Lower lobe of right lung (tissue), 2 donors: Measurements from ENCODE around the gene MGAM2. TPM values are rescaled to one million over a fixed set of nuclear protein-coding genes. Genes with fewer than 3 reads are reported as not detected.

ENCODE experiments used
- ATAC-seq, 2 donors: fragments of 200-7000 bp; cut with Tn5 transposase; one replicate each; pipeline ENCODE4 v1.9.1; 2020 to 2022; ENCODE audit warnings: mild to moderate bottlenecking in 2 of 2, moderate library complexity in 2 of 2
- DNase-seq: peaks from one replicate; pipeline ENCODE4 v3.0.0-alpha.2; 2020
- H3K27ac ChIP-seq: fragments of 200-600 bp; one replicate; pipeline ENCODE4 v1.8.0; 2022
- H3K27me3 ChIP-seq: fragments of 200-600 bp; one replicate; pipeline ENCODE4 v1.8.0; 2022; ENCODE audit warnings: low read depth
- H3K36me3 ChIP-seq: fragments of 200-600 bp; one replicate; pipeline ENCODE4 v1.8.0; 2022; ENCODE audit warnings: mild to moderate bottlenecking
- H3K4me1 ChIP-seq: fragments of 200-600 bp; one replicate; pipeline ENCODE4 v1.8.0; 2022
- H3K4me3 ChIP-seq: fragments of 200-600 bp; one replicate; pipeline ENCODE4 v1.8.0; 2022; ENCODE audit warnings: mild to moderate bottlenecking
- H3K9me3 ChIP-seq: fragments of 200-600 bp; one replicate; pipeline ENCODE4 v1.8.0; 2022
- CTCF ChIP-seq: fragments of 200-600 bp; IDR thresholded peaks from one replicate; pipeline ENCODE4 v1.8.0; 2022; ENCODE audit warnings: antibody characterized with exemption, mild to moderate bottlenecking
- intact Hi-C: fragments of 100-400 bp; cut with DNase I; formaldehyde crosslinking; loops from one replicate; pipeline ENCODE4 v1.11.0; 2022
- total RNA-seq: library from RNA; stranded (reverse); fragmentation: NEBNext Ultra II Directional; extraction: Animal tissue kit (Norgen Biotek cat#: 25700); gene quantifications from one replicate; pipeline ENCODE4 v1.2.1, GENCODE V29; 2021
- donor health status: DM: no; HTN: yes; CAD: no; lungs with severe emphysema.

The MGAM2 gene
- total RNA-seq, 1 donor from 2014 or later, result 1.4 TPM

- intact Hi-C loops, result no loop called here
- DNase-seq (no peak), ATAC-seq (peak in 1 of 2 donors; percentile 27)
- no peak for TF ChIP-seq CTCF
- H3K36me3 ChIP-seq, result no peaks in the 10 kb centered on the region
- H3K9me3 ChIP-seq, result no peaks in the 10 kb centered on the region
- H3K4me1 ChIP-seq, result no peaks in the 10 kb centered on the region
- H3K27me3 ChIP-seq, result no peaks in the 10 kb centered on the region
- no peak overlapping the region for H3K27ac ChIP-seq
- no peak overlapping the region for H3K4me3 ChIP-seq
Measured at GRCh38 chr7:142196066-142196840, 84.7 kb downstream of the MGAM2 start.

GRCh38 chr7:142200206-142200605 is 88.7 kb downstream of the MGAM2 start:
- intact Hi-C loops, result no loop called here
- TF ChIP-seq CTCF, result no peak
- no peak for ATAC-seq

GRCh38 chr7:142228537-142229104 is 117.1 kb downstream of the MGAM2 start:
- H3K27me3 ChIP-seq, result no peaks in the 10 kb centered on the region
- ATAC-seq, result no peak
- DNase-seq, result no peak
- no peaks in the 10 kb centered on the region for H3K9me3 ChIP-seq
- TF ChIP-seq CTCF, result no peak
- no peaks in the 10 kb centered on the region for H3K36me3 ChIP-seq
- H3K27ac ChIP-seq, result no peak overlapping the region
- no peaks in the 10 kb centered on the region for H3K4me1 ChIP-seq
- intact Hi-C loops, result no loop called here
- no peak overlapping the region for H3K4me3 ChIP-seq

More at GRCh38 chr7:142200206-142200605, 88.7 kb downstream of the MGAM2 start:
- Histone ChIP-seq H3K27me3 (no peaks in the 10 kb centered on the region), H3K36me3 (no peaks in the 10 kb centered on the region), H3K4me3 (no peak overlapping the region), H3K9me3 (no peaks in the 10 kb centered on the region), H3K27ac (no peak overlapping the region), H3K4me1 (no peaks in the 10 kb centered on the region)
- no peak for DNase-seq

- H3K4me1 ChIP-seq, result no peaks in the 10 kb centered on the region
- no peak overlapping the region for H3K27ac ChIP-seq
- H3K36me3 ChIP-seq, result no peaks in the 10 kb centered on the region
- no peaks in the 10 kb centered on the region for H3K27me3 ChIP-seq
- DNase-seq (no peak), ATAC-seq (no peak)
- no peak for TF ChIP-seq CTCF
- H3K4me3 ChIP-seq, result no peak overlapping the region
- H3K9me3 ChIP-seq, result no peaks in the 10 kb centered on the region
- intact Hi-C loops, result no loop called here
Measured at GRCh38 chr7:142231716-142232115, 120.2 kb downstream of the MGAM2 start.

GRCh38 chr7:142240546-142240945 is 129.0 kb downstream of the MGAM2 start:
- H3K9me3 ChIP-seq, result no peaks in the 10 kb centered on the region
- H3K4me1 ChIP-seq, result no peaks in the 10 kb centered on the region
- no peaks in the 10 kb centered on the region for H3K27me3 ChIP-seq
- no peaks in the 10 kb centered on the region for H3K36me3 ChIP-seq
- DNase-seq (no peak), ATAC-seq (no peak)
- H3K27ac ChIP-seq, result no peak overlapping the region
- no peak overlapping the region for H3K4me3 ChIP-seq
- intact Hi-C loops, result no loop called here
- no peak for TF ChIP-seq CTCF
